SK-N-SH (cell line): ENCODE measurements around the gene CYP11A1. TPM values are rescaled to one million over a fixed set of nuclear protein-coding genes. Genes with fewer than 3 reads are reported as not detected.

Experiments
- CTCF ChIA-PET: fragments of 300-600, 350-600 bp; formaldehyde crosslinking; extraction: SDS; loops from one replicate; lab custom pipeline; 2021; lab: Yijun Ruan, JAX
- POLR2A ChIA-PET: fragments of 350-600 bp; sonication (Branson Sonifier 250); formaldehyde crosslinking; extraction: SDS; loops from one replicate; lab custom pipeline; 2020; ENCODE audit warnings: antibody characterized with exemption, inconsistent platforms; lab: Yijun Ruan, JAX
- DNase-seq: peaks from one replicate; pipeline ENCODE4 v3.0.0; 2012
- H2AFZ ChIP-seq: fragments of 200-600 bp; sonication (generic); 2 replicates; pipeline ENCODE4 v1.8.1; 2016; ENCODE audit warnings: antibody characterized with exemption, mild to moderate bottlenecking, low read depth
- H3F3A ChIP-seq: fragments of 200-600 bp; sonication (generic); replicated peaks from 2 replicates; pipeline ENCODE3; 2016; ENCODE audit warnings: antibody characterized with exemption, mild to moderate bottlenecking; ENCODE audit not compliant: insufficient read depth
- H3K27ac ChIP-seq, 2 experiments: fragments of 200-500 bp in 1 of 2; fragments of 200-600 bp in 1 of 2; sonication (Bioruptor generic) in 1 of 2; sonication (generic), shearing (Covaris generic) in 1 of 2; 2 replicates each; pipeline versions ENCODE4 v1.5.1 to v1.6.1; 2014 to 2016; ENCODE audit warnings: low read depth in 2 of 2, inconsistent platforms in 1 of 2, low read length in 1 of 2, mild to moderate bottlenecking in 1 of 2, mixed read lengths in 1 of 2
- H3K27me3 ChIP-seq: fragments of 200-600 bp; sonication (generic), shearing (Covaris generic); 2 replicates; pipeline ENCODE4 v1.6.1; 2016; ENCODE audit warnings: mixed run types; ENCODE audit not compliant: insufficient read depth
- H3K36me3 ChIP-seq, 2 experiments: fragments of 200-500 bp in 1 of 2; fragments of 200-600 bp in 1 of 2; sonication (Bioruptor generic) in 1 of 2; sonication (generic) in 1 of 2; replicated peaks in 1 of 2; 2 replicates each; pipeline versions ENCODE3 to v1.5.1; 2014 to 2016; ENCODE audit warnings: low read length in 1 of 2, mild to moderate bottlenecking in 1 of 2; ENCODE audit not compliant: insufficient read depth in 2 of 2, control insufficient read depth in 1 of 2
- H3K4me1 ChIP-seq, 2 experiments: fragments of 200-500 bp in 1 of 2; fragments of 200-600 bp in 1 of 2; sonication (Bioruptor generic) in 1 of 2; sonication (generic), shearing (Covaris generic) in 1 of 2; 2 replicates each; pipeline versions ENCODE4 v1.5.1 to v1.6.1; 2014 to 2016; ENCODE audit warnings: low read depth in 1 of 2, low read length in 1 of 2, mixed run types in 1 of 2; ENCODE audit not compliant: insufficient read depth in 2 of 2, control insufficient read depth in 1 of 2
- H3K4me2 ChIP-seq: fragments of 200-600 bp; sonication (generic), shearing (Covaris generic); 2 replicates; pipeline ENCODE4 v1.6.1; 2017; ENCODE audit warnings: mixed run types
- H3K4me3 ChIP-seq, 2 experiments: fragments of 200-500 bp in 1 of 2; fragments of 200-600 bp in 1 of 2; sonication (Bioruptor generic) in 1 of 2; sonication (generic), shearing (Covaris generic) in 1 of 2; 2 replicates each; pipeline versions ENCODE4 v1.5.1 to v1.8.1; 2014 to 2016; ENCODE audit warnings: low read depth in 2 of 2, inconsistent platforms in 1 of 2, low read length in 1 of 2, mild to moderate bottlenecking in 1 of 2, mixed read lengths in 1 of 2, moderate library complexity in 1 of 2
- H3K79me2 ChIP-seq: fragments of 200-600 bp; sonication (generic); 2 replicates; pipeline ENCODE4 v1.8.1; 2017; ENCODE audit warnings: mild to moderate bottlenecking; ENCODE audit not compliant: insufficient read depth
- H3K9ac ChIP-seq: fragments of 200-600 bp; sonication (generic); 2 replicates; pipeline ENCODE4 v1.6.1; 2017; ENCODE audit warnings: mixed run types
- H3K9me2 ChIP-seq: fragments of 200-600 bp; sonication (generic); 2 replicates; pipeline ENCODE4 v1.6.1; 2017; ENCODE audit warnings: mixed run types
- H3K9me3 ChIP-seq: fragments of 200-600 bp; sonication (generic); 2 replicates; pipeline ENCODE4 v1.6.1; 2017; ENCODE audit warnings: mixed run types, mild to moderate bottlenecking, moderate library complexity
- H4K20me1 ChIP-seq: fragments of 200-600 bp; sonication (generic); 2 replicates; pipeline ENCODE4 v1.6.1; 2017; ENCODE audit warnings: mild to moderate bottlenecking, mixed run types; ENCODE audit not compliant: insufficient read depth
- CHD2 ChIP-seq: fragments of 150-350 bp; IDR thresholded peaks from 2 replicates; pipeline ENCODE4 v1.6.1; 2018; ENCODE audit warnings: low read length; ENCODE audit not compliant: partially characterized antibody
- EP300 ChIP-seq, 2 experiments: IDR thresholded peaks; 2 replicates each; pipeline versions ENCODE4 v1.4.0 to v1.6.1; 2012; ENCODE audit warnings: borderline replicate concordance in 1 of 2, low read depth in 1 of 2, low read length in 1 of 2
- EZH2phosphoT487 ChIP-seq: fragments of 200-600 bp; sonication (generic); IDR thresholded peaks from 2 replicates; pipeline ENCODE4 v1.6.1; 2017; ENCODE audit warnings: low read depth, mixed run types, mild to moderate bottlenecking, antibody characterized with exemption, moderate library complexity, borderline replicate concordance
- FOXJ3 ChIP-seq: sonication (generic); formaldehyde crosslinking; IDR thresholded peaks from 2 replicates; pipeline ENCODE4 v1.5.1; 2020; ENCODE audit warnings: mild to moderate bottlenecking, missing genetic modification reagents
- GABPA ChIP-seq: IDR thresholded peaks from 2 replicates; pipeline ENCODE4 v1.4.0; 2012; ENCODE audit warnings: low read depth, mild to moderate bottlenecking
- GATA2 ChIP-seq: sonication (generic); formaldehyde crosslinking; IDR thresholded peaks from 2 replicates; pipeline ENCODE4 v1.5.0; 2020; ENCODE audit warnings: mild to moderate bottlenecking, missing genetic modification reagents
- JUND ChIP-seq: IDR thresholded peaks from 2 replicates; pipeline ENCODE4 v1.4.0; 2012
- MXI1 ChIP-seq: IDR thresholded peaks from 2 replicates; pipeline ENCODE4 v1.6.1; 2012; ENCODE audit warnings: mild to moderate bottlenecking, low read depth, low read length, improper control_type of control experiment
- NFIC ChIP-seq: IDR thresholded peaks from 2 replicates; pipeline ENCODE4 v1.4.0; 2012; ENCODE audit warnings: borderline replicate concordance
- RAD21 ChIP-seq: IDR thresholded peaks from 2 replicates; pipeline ENCODE4 v1.6.1; 2012; ENCODE audit warnings: mild to moderate bottlenecking, low read length
- RCOR1 ChIP-seq: fragments of 150-350 bp; IDR thresholded peaks from 2 replicates; pipeline ENCODE4 v1.6.1; 2017; ENCODE audit warnings: antibody characterized with exemption, low read length
- SIN3A ChIP-seq: IDR thresholded peaks from 2 replicates; pipeline ENCODE4 v1.6.1; 2012; ENCODE audit warnings: low read depth, mild to moderate bottlenecking, low read length, moderate library complexity, borderline replicate concordance
- SMC3 ChIP-seq: IDR thresholded peaks from 2 replicates; pipeline ENCODE4 v1.6.1; 2012; ENCODE audit warnings: low read depth, low read length, improper control_type of control experiment
- TCF12 ChIP-seq: IDR thresholded peaks from 2 replicates; pipeline ENCODE4 v1.4.0; 2012
- YY1 ChIP-seq: IDR thresholded peaks from 2 replicates; pipeline ENCODE4 v1.4.0; 2012; ENCODE audit warnings: low read depth, mild to moderate bottlenecking
- WGBS: methylation state at CpG from one replicate; pipeline ENCODE4 v1.1.6; 2017; ENCODE audit warnings: low lambda C conversion rate; 5-methylcytosine and 5-hydroxymethylcytosine counted together
- polyA plus RNA-seq, 3 experiments: library from polyadenylated mRNA; depleted of rRNA; stranded (reverse); fragments of >200 nt; gene quantifications; 2 replicates each; pipeline ENCODE4 v1.2.3, GENCODE V29; 2012
- TF ChIP-seq, protein P1 (sequence below): fragments of 200-600 bp; sonication (generic); IDR thresholded peaks from 2 replicates; pipeline ENCODE4 v1.6.1; 2017; ENCODE audit warnings: antibody characterized with exemption, mild to moderate bottlenecking, moderate library complexity
- TF ChIP-seq, protein P2 (sequence below): fragments of 150-350 bp; IDR thresholded peaks from 2 replicates; pipeline ENCODE4 v1.6.1; 2016; ENCODE audit warnings: mild to moderate bottlenecking, low read depth, low read length

Gene CYP11A1
- polyA plus RNA-seq, 1 of the 3 experiments (the other 2 are of a cell fraction), result 0.08 TPM

DNA sequence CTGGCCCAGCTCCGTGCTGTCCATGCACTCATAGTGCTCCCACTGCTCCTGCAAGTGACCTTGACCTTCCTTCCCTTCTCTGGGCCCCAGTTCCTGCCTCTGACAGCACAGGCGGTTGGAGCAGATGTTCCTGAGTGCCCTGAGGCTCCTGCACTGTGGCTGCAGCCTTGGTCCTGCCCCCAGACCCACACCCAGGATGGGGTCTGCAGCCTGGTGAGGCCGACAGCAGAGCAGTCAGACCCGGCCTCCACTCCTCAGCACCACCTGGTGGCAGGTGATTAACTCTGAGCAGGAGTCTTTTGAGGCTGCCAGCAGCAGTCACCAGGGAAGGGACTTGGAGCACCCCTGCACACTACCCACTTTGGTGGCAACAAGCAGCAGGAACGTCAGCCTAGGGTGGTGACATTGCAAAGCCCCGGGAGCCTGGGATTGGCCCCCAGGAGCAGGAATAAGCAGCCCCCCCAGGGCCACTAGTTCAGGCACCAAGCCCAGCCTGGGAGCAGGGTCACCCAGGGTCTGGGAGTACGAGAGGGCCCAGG is 64.6 kb downstream of the CYP11A1 start:
- H3K4me3 ChIP-seq, result no peak overlapping the region; a peak in 1 of 4 replicates
- peak; percentile 93 for DNase-seq
- POLR2A ChIA-PET, result no interaction called here
- TF ChIP-seq TCF12 (peak; percentile 29; the same call in 1 of the 2 replicates), CHD2 (peak; percentile 40), RCOR1 (no peak; the same call in none of the 2 replicates), RAD21 (peak; percentile 87), SMC3 (peak; percentile 95), FOXJ3 (CRISPR knock-in tag) (peak; percentile 69; the same call in 1 of the 2 replicates), NFIC (no peak), EP300 (IDR thresholded peaks at IDR 0.05; ENCODE audit: borderline replicate concordance in 1 of 2, low read depth in 1 of 2, low read length in 1 of 2) (peak in 1 of 2 experiments; percentile 90; a peak in 2 of 4 replicates)
- TF ChIP-seq, protein P1, sequence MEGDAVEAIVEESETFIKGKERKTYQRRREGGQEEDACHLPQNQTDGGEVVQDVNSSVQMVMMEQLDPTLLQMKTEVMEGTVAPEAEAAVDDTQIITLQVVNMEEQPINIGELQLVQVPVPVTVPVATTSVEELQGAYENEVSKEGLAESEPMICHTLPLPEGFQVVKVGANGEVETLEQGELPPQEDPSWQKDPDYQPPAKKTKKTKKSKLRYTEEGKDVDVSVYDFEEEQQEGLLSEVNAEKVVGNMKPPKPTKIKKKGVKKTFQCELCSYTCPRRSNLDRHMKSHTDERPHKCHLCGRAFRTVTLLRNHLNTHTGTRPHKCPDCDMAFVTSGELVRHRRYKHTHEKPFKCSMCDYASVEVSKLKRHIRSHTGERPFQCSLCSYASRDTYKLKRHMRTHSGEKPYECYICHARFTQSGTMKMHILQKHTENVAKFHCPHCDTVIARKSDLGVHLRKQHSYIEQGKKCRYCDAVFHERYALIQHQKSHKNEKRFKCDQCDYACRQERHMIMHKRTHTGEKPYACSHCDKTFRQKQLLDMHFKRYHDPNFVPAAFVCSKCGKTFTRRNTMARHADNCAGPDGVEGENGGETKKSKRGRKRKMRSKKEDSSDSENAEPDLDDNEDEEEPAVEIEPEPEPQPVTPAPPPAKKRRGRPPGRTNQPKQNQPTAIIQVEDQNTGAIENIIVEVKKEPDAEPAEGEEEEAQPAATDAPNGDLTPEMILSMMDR, result peak; percentile 77
- TF ChIP-seq, all 33 proteins: peak for 7
- H3K9me2 ChIP-seq, result no peaks in the 10 kb centered on the region
- no peaks in the 10 kb centered on the region for H4K20me1 ChIP-seq
- no peak overlapping the region for H3K4me2 ChIP-seq
- H3K9me3 ChIP-seq, result no peaks in the 10 kb centered on the region
- H2AFZ ChIP-seq, result no peak overlapping the region
- H3K9ac ChIP-seq, result no peak overlapping the region
- no peaks in the 10 kb centered on the region for H3K36me3 ChIP-seq
- 33% methylated on average over 2 of the region's 7 CpGs for WGBS
- peak overlapping the region in 1 of 2 experiments; percentile 95; a peak in 2 of 4 replicates for H3K27ac ChIP-seq
- H3K27me3 ChIP-seq, result no peaks in the 10 kb centered on the region
- H3K79me2 ChIP-seq, result no peaks in the 10 kb centered on the region
- CTCF ChIA-PET, result interaction anchor here (0.6 to 7.2 kb wide), 32 partner anchors 10 to 249 kb away, joined by 3 to 69 read pairs (median 5); partner anchors contain the start of genes ISLR2 and STRA6
- H3F3A ChIP-seq, result no peaks in the 10 kb centered on the region
- peaks cover 0 to 50% of the 10 kb centered on the region in 2 experiments; a peak in 2 of 4 replicates for H3K4me1 ChIP-seq

DNA sequence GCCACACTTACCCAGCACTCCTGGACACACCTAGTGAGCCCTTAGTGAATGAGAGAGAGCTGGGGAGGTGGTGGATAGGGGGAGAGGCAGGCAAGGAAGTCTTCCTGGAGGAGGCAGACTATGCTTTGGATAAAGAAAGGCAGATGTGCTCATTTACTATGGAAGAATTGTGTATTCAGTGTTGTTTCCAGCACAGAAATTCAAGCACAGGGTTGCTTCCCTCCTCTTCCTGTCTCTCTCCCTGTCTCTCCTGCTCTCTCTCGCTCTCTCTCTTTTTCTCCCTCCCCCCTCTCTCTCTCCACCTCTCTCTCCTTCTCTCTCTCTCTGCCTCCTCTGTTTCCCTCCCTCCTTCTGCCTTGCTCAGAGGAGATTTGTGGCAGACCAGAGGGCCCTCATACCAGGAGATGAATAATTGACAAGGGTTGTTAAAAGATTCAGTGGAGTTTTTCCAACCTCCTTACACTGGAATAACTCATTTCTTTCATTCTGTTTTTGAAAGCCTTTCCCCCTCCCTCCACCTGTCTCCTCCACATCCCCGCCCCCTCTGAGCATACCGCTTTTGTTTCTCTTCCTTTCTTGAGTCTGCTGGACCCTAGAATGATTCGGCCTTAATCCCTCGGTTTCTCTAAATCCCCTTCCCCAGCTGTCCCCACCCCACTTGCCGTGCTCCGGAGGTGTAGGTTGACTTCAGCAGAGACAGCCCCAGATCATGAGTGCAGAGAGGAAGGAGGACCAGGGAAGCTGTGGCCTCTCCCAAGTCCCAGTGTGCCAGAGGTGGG is 65.7 kb downstream of the CYP11A1 start:
- Histone ChIP-seq H3K4me1 (peaks cover 0 to 52% of the 10 kb centered on the region in 2 experiments; a peak in 2 of 4 replicates), H3K27me3 (no peaks in the 10 kb centered on the region), H3K27ac (peak overlapping the region in 1 of 2 experiments; percentile 95; a peak in 2 of 4 replicates), H3K79me2 (no peaks in the 10 kb centered on the region), H3K9ac (no peak overlapping the region), H3K9me3 (no peaks in the 10 kb centered on the region), H3K9me2 (no peaks in the 10 kb centered on the region), H3K4me3 (no peak overlapping the region), H3K36me3 (no peaks in the 10 kb centered on the region), H4K20me1 (no peaks in the 10 kb centered on the region), H3K4me2 (no peak overlapping the region), H2AFZ (no peak overlapping the region), H3F3A (no peaks in the 10 kb centered on the region)
- DNase-seq, result no peak
- 78% methylated on average over 7 of the region's 7 CpGs for WGBS
- ChIA-PET POLR2A (no interaction called here), CTCF (interaction anchor here (0.6 to 7.2 kb wide), 25 partner anchors 9 to 248 kb away, joined by 3 to 69 read pairs (median 5); partner anchors contain the start of genes ISLR2 and STRA6)
- no peak for TF ChIP-seq GATA2 (CRISPR knock-in tag)
- no peak for TF ChIP-seq MXI1
- TF ChIP-seq, protein P1, result no peak
- no peak for TF ChIP-seq GABPA
- TF ChIP-seq YY1, result no peak
- TF ChIP-seq JUND, result no peak
- TF ChIP-seq FOXJ3 (CRISPR knock-in tag), result no peak
- no peak for TF ChIP-seq EZH2phosphoT487
- TF ChIP-seq SIN3A, result no peak
- no peak for TF ChIP-seq CHD2
- TF ChIP-seq, protein P2, sequence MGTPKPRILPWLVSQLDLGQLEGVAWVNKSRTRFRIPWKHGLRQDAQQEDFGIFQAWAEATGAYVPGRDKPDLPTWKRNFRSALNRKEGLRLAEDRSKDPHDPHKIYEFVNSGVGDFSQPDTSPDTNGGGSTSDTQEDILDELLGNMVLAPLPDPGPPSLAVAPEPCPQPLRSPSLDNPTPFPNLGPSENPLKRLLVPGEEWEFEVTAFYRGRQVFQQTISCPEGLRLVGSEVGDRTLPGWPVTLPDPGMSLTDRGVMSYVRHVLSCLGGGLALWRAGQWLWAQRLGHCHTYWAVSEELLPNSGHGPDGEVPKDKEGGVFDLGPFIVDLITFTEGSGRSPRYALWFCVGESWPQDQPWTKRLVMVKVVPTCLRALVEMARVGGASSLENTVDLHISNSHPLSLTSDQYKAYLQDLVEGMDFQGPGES, result no peak
